Natural killer cell (primary cell): Measurements from ENCODE around the gene USP35. TPM values are rescaled to one million over a fixed set of nuclear protein-coding genes. Genes with fewer than 3 reads are reported as not detected.

ENCODE experiments used
- ATAC-seq, 3 donors: fragments of 150-1000 bp in 2 of 3; fragments of 200-7000 bp in 1 of 3; cut with Tn5 transposase; 1 replicate in 1 of 3; 2 replicates in 2 of 3; pipeline ENCODE4 v1.10.0; 2021; ENCODE audit warnings: mild to moderate bottlenecking in 2 of 3, moderate library complexity in 2 of 3
- DNase-seq, 2 donors: peaks; one replicate each; pipeline versions ENCODE4 v3.0.0 to v3.0.0-alpha.2; 2013 to 2021; ENCODE audit warnings: mixed read lengths in 1 of 2
- H3K27ac ChIP-seq: one replicate; pipeline ENCODE4 v1.5.1; 2013; ENCODE audit warnings: mild to moderate bottlenecking, low read length
- H3K27me3 ChIP-seq: one replicate; pipeline ENCODE4 v1.6.1; 2013; ENCODE audit warnings: low read length; ENCODE audit not compliant: control insufficient read depth, insufficient read depth
- H3K36me3 ChIP-seq: one replicate; pipeline ENCODE4 v1.6.1; 2013; ENCODE audit warnings: low read length; ENCODE audit not compliant: control insufficient read depth, insufficient read depth
- H3K4me1 ChIP-seq: one replicate; pipeline ENCODE4 v1.6.1; 2013; ENCODE audit warnings: low read length; ENCODE audit not compliant: control insufficient read depth, insufficient read depth
- H3K4me3 ChIP-seq: one replicate; pipeline ENCODE4 v1.5.1; 2013; ENCODE audit warnings: low read length
- H3K9me3 ChIP-seq: one replicate; pipeline ENCODE4 v1.6.1; 2013; ENCODE audit warnings: low read length; ENCODE audit not compliant: control insufficient read depth, insufficient read depth
- H3K27ac Mint-ChIP-seq, 2 donors: one replicate each; pipeline ENCODE4 v1.8.0; 2022; ENCODE audit warnings: mild to moderate bottlenecking in 2 of 2, mixed read lengths in 2 of 2, moderate library complexity in 1 of 2
- H3K27me3 Mint-ChIP-seq, 2 donors: one replicate each; pipeline ENCODE4 v1.8.0; 2022; ENCODE audit warnings: low read depth in 2 of 2, mixed read lengths in 2 of 2
- H3K36me3 Mint-ChIP-seq: one replicate; pipeline ENCODE4 v1.8.0; 2022; ENCODE audit warnings: mixed read lengths
- H3K4me1 Mint-ChIP-seq, 2 donors: one replicate each; pipeline ENCODE4 v1.8.0; 2022; ENCODE audit warnings: mixed read lengths in 2 of 2
- H3K4me3 Mint-ChIP-seq: one replicate; pipeline ENCODE4 v1.8.0; 2022; ENCODE audit warnings: mild to moderate bottlenecking, moderate library complexity, mixed read lengths
- H3K9me3 Mint-ChIP-seq, 2 donors: one replicate each; pipeline ENCODE4 v1.8.0; 2022; ENCODE audit warnings: mixed read lengths in 2 of 2
- WGBS: methylation state at CpG from one replicate; pipeline ENCODE4 v1.1.7; 2013; ENCODE audit warnings: missing lambda C conversion rate; ENCODE audit not compliant: insufficient coverage; 5-methylcytosine and 5-hydroxymethylcytosine counted together
- intact Hi-C: fragments of 100-400 bp; cut with micrococcal nuclease; formaldehyde crosslinking; loops from one replicate; pipeline ENCODE4 v1.14.2; 2022
- total RNA-seq, 4 donors: library from RNA; stranded (reverse); fragments of 120-200 nt in 1 of 4; gene quantifications; one replicate each; pipeline versions ENCODE4 v1.2.3 to v1.2.4, GENCODE V29; 2013 to 2022
- TF ChIP-seq, protein P1 (sequence below): fragments of 200-600 bp; IDR thresholded peaks from one replicate; pipeline ENCODE4 v1.8.0; 2022; ENCODE audit warnings: antibody characterized with exemption

Gene USP35
- total RNA-seq, 3 donors from 2014 or later (not counting 1 experiment from before 2014, with no cell fraction given) = 6.1 to 8.5 (median 8.1) TPM

DNA sequence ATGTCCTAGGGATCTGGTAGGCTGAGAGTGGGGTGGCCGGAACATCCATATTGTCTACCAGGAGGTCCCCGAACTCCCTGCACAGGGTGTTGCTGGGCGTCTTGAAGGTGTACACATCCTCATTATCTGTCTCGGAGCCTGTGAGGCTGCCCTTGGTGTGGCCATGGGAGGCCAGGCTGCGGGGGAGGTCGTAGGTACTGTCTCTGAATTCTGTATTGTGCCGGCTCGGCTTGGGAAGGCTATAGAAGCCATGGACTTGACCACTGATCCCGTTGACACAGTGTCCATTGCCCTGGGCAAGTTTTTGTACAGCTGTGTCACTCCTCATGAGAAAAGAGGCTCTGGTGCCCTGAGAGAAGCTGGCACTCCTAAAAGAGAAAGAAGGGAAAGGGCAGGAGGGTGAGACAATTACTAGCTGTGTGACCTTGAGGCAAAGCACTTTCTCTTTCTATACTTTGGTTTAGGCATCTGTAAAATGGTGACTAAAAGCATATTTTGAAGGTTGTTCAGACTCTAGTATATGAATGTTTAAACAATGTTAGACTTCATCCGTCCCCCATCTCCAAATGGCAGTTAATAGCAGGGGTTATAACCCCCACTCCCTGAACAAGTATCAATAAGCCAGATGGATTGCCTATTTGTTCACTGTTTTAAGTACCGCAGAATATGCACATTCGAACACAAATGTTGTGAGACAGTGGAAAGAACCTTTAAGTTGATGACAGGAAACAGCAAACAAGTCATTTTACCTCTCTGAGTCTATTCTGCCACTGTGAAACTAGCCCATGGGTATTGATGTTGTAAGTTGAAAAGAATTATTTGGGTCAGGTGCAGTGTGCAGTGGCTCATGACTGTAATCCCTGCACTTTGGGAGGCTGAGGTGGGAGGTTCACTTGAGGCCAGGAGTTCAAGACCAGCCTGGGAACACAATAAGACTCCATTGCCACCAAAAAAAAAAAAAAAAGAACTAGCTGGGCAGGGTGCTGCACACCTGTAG, 38.3 kb downstream of the USP35 start:
- Histone ChIP-seq H3K9me3 (no peaks in the 10 kb centered on the region), H3K27ac (no peak overlapping the region), H3K4me1 (no peaks in the 10 kb centered on the region), H3K36me3 (peaks cover 4% of the 10 kb centered on the region), H3K27me3 (no peaks in the 10 kb centered on the region), H3K4me3 (no peak overlapping the region)
- ATAC-seq (no peak), DNase-seq (no peak)
- H3K27me3 Mint-ChIP-seq = no peaks in the 10 kb centered on the region
- no peak overlapping the region for H3K4me3 Mint-ChIP-seq
- TF ChIP-seq, protein P1, sequence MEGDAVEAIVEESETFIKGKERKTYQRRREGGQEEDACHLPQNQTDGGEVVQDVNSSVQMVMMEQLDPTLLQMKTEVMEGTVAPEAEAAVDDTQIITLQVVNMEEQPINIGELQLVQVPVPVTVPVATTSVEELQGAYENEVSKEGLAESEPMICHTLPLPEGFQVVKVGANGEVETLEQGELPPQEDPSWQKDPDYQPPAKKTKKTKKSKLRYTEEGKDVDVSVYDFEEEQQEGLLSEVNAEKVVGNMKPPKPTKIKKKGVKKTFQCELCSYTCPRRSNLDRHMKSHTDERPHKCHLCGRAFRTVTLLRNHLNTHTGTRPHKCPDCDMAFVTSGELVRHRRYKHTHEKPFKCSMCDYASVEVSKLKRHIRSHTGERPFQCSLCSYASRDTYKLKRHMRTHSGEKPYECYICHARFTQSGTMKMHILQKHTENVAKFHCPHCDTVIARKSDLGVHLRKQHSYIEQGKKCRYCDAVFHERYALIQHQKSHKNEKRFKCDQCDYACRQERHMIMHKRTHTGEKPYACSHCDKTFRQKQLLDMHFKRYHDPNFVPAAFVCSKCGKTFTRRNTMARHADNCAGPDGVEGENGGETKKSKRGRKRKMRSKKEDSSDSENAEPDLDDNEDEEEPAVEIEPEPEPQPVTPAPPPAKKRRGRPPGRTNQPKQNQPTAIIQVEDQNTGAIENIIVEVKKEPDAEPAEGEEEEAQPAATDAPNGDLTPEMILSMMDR = no peak
- intact Hi-C loops = no loop called here
- H3K27ac Mint-ChIP-seq = no peak overlapping the region
- no peaks in the 10 kb centered on the region for H3K4me1 Mint-ChIP-seq
- no peaks in the 10 kb centered on the region for H3K36me3 Mint-ChIP-seq
- no peaks in the 10 kb centered on the region for H3K9me3 Mint-ChIP-seq
- 88% methylated on average over 12 of the region's 12 CpGs for WGBS

DNA sequence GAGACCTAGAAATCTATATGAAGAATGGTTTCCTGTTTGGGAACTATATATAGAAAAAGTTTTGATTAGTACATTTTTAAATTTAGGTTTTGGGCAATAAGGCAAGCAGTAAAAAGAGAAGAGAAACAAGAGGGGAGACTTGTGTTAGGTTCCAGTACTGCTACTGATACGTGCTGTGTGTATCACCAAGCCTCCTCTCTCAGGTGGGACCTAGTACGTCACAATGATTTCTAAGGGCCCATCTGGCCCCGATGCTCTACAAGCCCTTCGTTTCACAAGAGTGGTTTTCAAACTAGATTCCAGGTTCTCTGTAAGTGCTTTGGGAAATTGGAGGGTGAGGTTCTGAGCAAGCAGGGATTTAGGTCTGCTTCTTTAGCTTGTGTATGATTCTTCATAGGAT, 39.2 kb downstream of the USP35 start:
- no peaks in the 10 kb centered on the region for H3K4me1 ChIP-seq
- Mint-ChIP-seq H3K27ac (no peak overlapping the region), H3K4me1 (no peaks in the 10 kb centered on the region), H3K4me3 (no peak overlapping the region), H3K27me3 (no peaks in the 10 kb centered on the region), H3K9me3 (no peaks in the 10 kb centered on the region), H3K36me3 (no peaks in the 10 kb centered on the region)
- peaks cover under 1% of the 10 kb centered on the region for H3K36me3 ChIP-seq
- TF ChIP-seq, protein P1 = no peak
- no peaks in the 10 kb centered on the region for H3K9me3 ChIP-seq
- H3K27me3 ChIP-seq = no peaks in the 10 kb centered on the region
- H3K4me3 ChIP-seq = no peak overlapping the region
- ATAC-seq (no peak), DNase-seq (no peak)
- H3K27ac ChIP-seq = no peak overlapping the region
- 80% methylated on average over 4 of the region's 4 CpGs for WGBS
- intact Hi-C loops = no loop called here

DNA sequence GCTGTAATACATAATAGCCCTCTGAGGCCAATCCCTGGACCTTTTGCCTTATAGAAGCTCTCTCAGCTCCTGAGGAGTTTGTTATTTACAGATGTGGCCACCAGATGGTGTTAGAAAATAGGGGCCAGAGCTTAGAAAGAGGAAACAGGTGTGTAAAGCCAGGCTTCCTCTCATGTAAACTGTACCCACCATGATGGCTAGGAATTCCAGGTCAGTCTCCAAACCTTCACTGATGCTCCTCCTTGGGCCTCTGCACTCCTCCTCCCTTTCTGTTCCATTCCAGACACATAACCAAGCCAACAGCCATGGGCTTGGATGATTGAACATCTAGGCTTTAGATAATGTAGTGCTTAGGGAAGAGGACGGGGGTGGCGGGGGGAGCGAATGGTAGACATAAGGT, 39.7 kb downstream of the USP35 start:
- no peaks in the 10 kb centered on the region for H3K36me3 ChIP-seq
- H3K27me3 ChIP-seq = no peaks in the 10 kb centered on the region
- DNase-seq (peak in 1 of 2 donors; percentile 52), ATAC-seq (peak in 1 of 3 donors; percentile 33)
- H3K9me3 ChIP-seq = no peaks in the 10 kb centered on the region
- H3K4me3 Mint-ChIP-seq = no peak overlapping the region
- no peaks in the 10 kb centered on the region for H3K4me1 ChIP-seq
- no peaks in the 10 kb centered on the region for H3K36me3 Mint-ChIP-seq
- no peak overlapping the region for H3K27ac ChIP-seq
- TF ChIP-seq, protein P1 = no peak
- WGBS = 100% methylated on average over 3 of the region's 3 CpGs
- no peaks in the 10 kb centered on the region for H3K27me3 Mint-ChIP-seq
- intact Hi-C loops = no loop called here
- no peak overlapping the region for H3K27ac Mint-ChIP-seq
- H3K4me1 Mint-ChIP-seq = no peaks in the 10 kb centered on the region
- no peak overlapping the region for H3K4me3 ChIP-seq
- H3K9me3 Mint-ChIP-seq = no peaks in the 10 kb centered on the region
